GM18502 (cell line): ENCODE results near the gene ZDHHC12.
A peak's percentile ranks its signal among the peaks of the same experiment; 100 is the strongest.

ENCODE experiments used
- ATAC-seq: cut with Tn5 transposase; IDR thresholded peaks from one replicate; pipeline ENCODE4 v1.9.1; 2021; ENCODE audit warnings: mild to moderate bottlenecking; ENCODE audit not compliant: unreplicated experiment, poor library complexity

Gene ZDHHC12

DNA sequence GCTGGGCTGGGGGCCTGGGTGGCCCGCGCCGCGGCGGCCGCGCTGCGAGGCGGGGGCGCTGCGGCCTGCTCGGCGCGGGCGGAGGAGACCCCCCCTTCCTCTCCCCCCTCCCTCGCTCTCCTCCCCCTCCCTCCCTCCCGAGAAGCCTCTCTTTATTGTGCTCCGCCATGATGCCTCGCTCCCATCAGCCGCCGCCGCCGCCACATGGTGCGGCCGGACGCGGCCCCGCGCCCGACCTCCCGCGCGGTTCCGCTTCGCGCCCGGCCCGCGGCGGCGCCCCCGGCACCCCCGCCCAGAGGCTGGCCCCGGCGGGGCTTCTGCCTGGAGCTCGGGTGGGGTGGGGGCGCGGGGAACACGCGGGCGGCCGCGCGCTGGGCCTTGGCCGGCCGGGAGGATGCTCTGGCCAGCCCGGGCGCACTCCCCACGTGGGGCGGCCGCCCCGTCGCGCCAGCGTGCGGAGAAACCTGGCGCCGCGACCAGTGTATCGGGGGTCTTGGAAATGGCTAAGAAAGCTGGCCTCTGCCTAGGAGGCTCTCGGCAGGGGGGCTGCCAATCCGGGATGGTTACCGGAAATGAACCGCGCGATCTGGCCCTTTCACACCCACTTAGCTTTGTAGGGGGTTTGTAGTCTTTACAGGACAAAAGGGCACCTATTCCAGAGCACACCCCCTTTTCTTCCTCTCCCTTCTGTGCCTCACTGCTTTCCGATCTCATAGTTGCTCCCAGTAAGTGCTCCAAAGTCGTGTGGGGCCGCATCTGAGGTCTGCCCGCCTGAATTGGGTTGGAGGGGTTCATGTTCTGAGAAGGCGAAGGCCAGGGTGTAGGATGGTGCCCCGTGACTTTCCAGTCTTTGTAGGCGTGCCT is 33.9 kb downstream of the ZDHHC12 start:
- no peak for ATAC-seq

DNA sequence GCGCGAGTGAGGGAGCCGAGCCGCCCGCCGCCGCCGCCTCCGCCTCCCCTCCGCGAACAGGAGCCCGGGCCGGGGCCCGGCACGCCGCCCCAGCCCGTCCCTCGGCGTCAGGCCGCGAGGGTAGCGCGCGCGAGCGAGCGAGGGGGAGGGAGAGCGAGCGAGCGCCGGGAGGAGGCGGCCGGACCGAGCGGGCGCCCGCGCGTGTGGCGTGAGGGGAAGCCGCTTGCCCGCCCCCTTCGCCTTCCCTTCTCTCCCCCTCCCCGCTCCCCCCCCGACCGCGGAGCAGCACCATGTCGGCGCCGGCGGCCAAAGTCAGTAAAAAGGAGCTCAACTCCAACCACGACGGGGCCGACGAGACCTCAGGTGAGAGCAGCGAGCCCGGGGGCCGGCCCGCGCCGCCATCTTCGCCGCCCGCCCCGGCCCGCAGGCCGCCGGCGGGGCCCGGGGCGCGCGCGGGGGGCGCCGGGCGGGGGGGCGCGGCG is 34.6 kb downstream of the ZDHHC12 start:
- ATAC-seq: peak; percentile 21

DNA sequence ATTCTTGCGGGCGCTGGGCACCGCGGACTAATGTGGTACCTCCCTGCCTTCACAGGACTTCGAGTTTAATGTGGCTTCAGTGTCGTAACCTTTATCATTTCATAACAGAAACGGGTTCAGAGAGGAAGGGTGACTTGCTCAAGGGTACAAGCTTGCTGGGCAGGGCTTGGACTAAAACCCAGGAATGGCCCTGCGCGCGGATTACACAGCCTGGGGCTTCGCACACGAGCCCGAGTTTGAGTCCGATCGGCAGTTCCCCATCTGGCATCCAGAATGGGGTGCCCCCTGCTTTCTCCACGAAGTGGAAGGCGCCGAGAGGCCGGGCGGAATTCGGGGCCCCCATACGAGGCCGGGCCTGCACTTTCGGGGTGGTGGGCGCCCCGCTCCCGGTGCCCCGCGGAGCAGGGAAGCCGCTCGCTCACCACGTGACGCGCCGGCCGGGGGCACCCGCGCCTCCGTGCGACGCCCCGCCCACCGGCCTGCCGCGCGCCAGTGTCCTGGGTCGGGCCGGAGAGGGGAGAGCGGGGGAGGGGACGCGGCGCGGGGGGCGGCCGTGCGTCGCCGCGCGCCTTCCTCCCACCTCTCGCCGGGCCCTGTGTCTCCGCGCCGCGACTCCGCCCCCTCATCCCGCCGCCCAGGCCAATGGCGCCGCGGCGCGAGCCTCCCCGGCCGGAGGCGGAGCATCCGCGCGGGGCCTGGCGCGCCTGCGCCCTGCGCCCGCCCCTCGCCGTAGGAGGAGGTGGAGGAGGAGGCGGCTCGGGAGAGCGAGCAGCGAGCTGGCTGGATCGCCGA is 35.2 kb downstream of the ZDHHC12 start, which contains the start of gene SET:
Gene SET (plus strand): TSS at position 722 of the 792 bp plus-strand sequence. CDS start 361 bp downstream, outside the sequence.
- peak; percentile 71 for ATAC-seq

DNA sequence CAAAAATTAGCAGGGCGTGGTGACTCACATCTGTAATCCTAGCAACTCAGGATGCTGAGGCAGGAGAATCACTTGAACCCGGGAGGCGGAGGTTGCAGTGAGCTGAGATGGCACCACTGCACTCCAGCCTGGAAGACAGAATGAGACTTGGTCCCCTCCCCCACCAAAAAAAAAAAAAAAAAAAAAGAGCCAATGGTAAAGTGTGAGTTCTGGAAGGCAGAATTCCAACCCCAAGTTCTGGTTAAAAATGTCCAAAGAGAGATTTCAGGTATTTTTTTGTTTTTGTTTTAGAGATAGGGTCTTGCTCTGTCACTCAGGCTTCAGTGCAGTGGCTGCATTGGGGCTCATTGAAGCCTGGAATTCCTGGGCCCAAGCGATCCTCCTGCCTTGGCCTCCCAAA is 36.5 kb downstream of the ZDHHC12 start:
- no peak for ATAC-seq

DNA sequence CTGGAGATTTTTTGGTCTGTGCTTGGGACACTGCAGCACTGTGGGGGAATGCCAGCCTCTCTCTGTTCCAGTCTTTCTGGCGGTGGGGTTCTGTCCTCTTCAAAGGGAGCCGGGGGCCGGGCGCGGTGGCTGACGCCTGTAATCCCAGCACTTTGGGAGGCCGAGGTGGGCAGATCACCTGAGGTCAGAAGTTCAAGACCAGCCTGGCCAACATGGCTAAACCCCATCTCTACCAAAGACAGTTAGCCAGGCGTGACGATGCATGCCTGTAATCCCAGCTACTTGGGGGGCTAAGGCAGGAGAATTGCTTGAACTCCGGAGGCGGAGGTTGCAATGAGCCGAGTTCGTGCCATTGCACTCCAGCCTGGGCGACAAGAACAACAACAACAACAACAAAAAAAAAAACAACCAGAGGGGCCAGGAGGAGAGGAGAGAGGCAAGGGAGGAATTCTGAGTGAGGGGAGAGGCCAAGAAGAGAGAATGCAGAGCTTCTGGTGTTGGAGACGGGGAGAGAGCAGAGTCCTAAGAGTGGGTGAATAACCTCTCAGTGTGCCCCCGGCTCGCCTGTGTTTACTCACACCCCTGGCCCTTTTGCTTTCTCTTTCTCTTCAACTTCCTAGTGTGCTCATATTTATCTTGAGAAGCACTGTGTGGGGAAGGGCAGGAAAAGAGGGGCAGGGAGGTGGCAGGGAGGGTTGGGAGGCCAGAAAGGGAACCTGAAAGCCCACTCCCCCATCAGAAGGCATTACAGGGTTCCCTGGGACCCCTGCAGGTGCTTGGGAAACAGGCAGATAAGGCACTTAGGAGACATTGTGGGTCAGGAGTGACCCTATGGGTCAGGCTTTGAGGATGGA is 38.1 kb downstream of the ZDHHC12 start:
- no peak for ATAC-seq

DNA sequence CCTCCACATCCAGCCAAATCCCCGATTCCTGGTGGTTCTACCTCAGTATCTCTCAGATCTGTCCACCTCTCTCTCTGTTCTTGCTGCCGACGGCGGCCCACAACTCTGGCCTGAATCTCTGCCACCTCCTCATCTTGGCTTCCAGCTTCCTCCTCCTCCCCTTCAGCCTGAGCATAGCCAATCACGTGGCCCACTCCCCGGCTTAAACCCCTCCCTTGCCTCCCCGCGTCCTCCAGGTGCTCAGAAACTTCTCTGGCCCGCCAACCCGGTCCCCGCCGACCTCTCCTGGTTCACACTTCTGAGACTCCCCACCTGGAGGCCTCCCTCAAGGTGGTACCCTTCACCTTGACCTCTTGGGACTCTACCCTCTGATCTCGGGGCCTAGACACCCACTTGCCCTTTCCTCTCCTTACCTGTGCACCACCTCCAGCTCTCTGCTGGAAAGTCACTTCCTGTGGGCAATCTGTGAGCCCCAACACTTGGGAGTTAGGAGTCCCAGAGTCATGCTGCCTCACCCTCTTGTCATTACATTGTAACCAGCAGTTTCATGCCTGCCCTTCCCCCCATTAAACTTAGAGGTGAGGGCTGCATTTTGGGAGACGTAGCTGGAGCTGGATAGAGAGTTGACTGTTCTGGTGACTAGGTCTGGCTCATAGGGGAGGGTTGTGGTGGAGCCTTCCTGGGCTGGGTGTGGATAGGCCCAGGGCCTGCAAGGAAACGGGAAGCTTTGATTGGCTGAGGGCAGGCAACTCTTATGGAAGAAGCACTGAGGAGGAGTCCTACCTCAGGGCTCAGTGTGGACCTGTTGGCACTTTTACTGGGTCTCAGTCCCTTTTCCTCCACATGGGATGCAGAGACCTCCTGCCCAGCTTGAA is 39.4 kb downstream of the ZDHHC12 start:
- ATAC-seq: peak; percentile 25

DNA sequence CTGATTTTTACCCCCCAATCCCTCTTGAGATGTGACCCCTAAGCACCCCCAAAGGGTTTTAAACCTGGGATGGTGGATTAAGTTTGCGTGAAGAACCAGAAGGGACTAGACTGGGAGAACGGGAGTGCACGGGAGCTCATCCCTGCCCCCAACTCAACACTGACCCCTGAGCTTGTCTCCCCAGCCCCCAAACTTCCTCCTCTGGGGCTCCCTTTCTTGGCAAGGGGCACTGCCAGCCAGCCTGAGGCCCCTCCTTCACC is 39.9 kb downstream of the ZDHHC12 start:
- no peak for ATAC-seq

DNA sequence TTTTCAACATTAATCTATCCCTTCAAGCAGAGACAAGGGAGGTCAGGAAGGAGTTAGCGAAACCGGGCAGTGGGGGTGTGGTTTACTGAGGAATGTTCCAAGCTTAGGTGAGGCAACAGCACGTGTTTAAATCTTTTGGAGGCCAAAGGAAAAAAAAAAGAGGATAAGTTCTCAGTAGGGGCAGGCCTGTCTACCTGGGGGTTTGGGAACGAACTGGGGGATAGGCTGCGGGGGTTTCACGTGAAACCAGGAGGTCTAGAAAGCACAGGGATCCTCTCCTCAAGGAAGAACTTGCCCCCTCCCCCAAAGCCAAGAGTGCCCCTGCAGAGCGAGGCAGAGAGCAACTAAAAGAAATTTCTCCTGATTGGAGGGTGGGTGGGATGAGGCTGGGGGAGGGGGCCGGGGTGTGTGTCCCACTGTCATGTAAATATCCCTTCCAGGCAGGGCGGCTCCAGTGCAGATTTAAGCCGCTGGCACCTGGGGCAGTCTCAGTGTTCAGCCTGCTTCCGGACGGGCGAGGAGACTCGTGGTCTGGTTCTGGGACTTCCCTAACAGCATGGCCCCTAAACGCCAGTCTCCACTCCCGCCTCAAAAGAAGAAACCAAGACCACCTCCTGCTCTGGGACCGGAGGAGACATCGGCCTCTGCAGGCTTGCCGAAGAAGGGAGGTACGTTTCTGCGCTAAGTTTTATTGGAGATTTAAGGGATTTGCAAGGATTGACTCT is 40.4 kb downstream of the ZDHHC12 start:
- no peak for ATAC-seq

DNA sequence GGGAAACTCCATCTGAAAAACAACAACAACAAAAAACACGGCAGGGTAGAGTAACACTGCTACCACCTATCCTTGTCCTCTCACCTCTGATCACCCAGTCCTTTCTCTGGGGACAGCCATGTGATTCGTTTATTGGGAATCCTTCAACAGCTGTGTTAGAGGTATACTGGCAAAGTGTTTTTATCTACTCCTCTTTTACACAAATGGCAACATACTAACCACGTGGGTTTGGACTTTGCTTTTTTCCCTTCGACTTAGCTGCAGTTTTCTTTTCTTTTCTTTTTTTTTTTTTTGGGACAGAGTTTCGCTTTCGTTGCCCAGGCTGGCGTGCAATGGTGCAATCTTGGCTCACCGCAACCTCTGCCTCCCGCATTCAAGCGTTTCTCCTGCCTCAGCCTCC is 46.1 kb downstream of the ZDHHC12 start:
- no peak for ATAC-seq

DNA sequence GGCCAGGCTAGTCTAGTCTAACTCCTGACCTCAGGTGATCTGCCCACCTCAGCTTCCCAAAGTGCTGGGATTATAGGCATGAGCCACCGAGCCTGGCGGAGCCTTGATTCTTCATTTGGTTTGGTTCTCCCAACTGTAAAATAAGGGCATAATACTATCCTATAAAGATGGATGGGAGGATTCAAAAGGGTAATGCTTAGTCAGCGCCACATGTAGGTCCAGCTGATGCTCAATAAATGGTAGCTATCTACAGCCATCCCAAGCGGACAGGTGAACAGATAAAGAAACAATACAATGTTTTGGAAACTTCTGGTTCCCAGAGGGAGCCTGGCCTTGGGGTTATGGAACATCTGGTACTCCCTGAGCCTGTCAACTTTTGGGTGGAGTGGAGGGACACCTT is 48.5 kb downstream of the ZDHHC12 start:
- no peak for ATAC-seq
